ENCODE results near the gene CD58.

GRCh38 chr1:116472431-116472961 is 98.3 kb downstream of the CD58 start:
- TF ChIP-seq CTCF (IDR thresholded peaks at IDR 0.05) (no peak), POLR2A (IDR thresholded peaks at IDR 0.05) (no peak), EP300 (IDR thresholded peaks at IDR 0.05) (no peak)

All from ovary (tissue), 3 donors.